Epithelial cell of proximal tubule (primary cell): Measurements from ENCODE around the gene AIG1. TPM values are rescaled to one million over a fixed set of nuclear protein-coding genes. Genes with fewer than 3 reads are reported as not detected.
"Not testable (repeated sequence)": the region's sequence is repeated elsewhere in the genome, so short reads cannot be mapped to it uniquely, and the experiment has no call there.

Experiments used
- DNase-seq: peaks from one replicate; pipeline ENCODE4 v3.0.0-alpha.2; 2011; ENCODE audit warnings: low read depth
- H3K4me3 ChIP-seq: 2 replicates; pipeline ENCODE4 v1.5.1; 2011; ENCODE audit warnings: low read depth, mild to moderate bottlenecking, low read length
- total RNA-seq: library from RNA; depleted of rRNA; stranded (reverse); fragments of >200 nt; gene quantifications from 2 replicates; pipeline ENCODE4 v1.2.3, GENCODE V29; 2015
- TF ChIP-seq, protein P1 (sequence below): conservative IDR thresholded peaks from 2 replicates; pipeline ENCODE4 v1.5.1; 2012; ENCODE audit warnings: low read depth, mild to moderate bottlenecking, low read length

AIG1 gene
- total RNA-seq, 1 donor from 2014 or later = 40.8 TPM

DNA sequence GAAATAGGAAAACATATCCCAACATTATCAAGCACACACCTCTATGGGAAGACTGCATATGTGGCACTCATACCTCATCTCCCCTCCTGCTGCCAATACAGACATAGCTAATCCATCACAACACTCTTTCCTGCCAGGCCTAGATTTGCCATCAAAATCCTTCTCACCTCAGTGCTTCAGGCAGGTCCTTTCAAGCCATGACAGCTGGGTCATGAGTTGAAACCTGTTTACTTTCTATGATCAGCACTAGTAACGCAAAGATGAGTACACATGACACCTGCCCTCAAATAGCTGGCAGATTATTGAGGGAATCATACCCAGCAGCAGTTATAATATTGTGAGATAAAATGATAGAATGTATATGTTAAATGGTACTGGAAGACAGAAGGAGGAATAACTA is 183.1 kb downstream of the AIG1 start:
- no peak for DNase-seq
- no peak overlapping the region for H3K4me3 ChIP-seq
- TF ChIP-seq, protein P1, sequence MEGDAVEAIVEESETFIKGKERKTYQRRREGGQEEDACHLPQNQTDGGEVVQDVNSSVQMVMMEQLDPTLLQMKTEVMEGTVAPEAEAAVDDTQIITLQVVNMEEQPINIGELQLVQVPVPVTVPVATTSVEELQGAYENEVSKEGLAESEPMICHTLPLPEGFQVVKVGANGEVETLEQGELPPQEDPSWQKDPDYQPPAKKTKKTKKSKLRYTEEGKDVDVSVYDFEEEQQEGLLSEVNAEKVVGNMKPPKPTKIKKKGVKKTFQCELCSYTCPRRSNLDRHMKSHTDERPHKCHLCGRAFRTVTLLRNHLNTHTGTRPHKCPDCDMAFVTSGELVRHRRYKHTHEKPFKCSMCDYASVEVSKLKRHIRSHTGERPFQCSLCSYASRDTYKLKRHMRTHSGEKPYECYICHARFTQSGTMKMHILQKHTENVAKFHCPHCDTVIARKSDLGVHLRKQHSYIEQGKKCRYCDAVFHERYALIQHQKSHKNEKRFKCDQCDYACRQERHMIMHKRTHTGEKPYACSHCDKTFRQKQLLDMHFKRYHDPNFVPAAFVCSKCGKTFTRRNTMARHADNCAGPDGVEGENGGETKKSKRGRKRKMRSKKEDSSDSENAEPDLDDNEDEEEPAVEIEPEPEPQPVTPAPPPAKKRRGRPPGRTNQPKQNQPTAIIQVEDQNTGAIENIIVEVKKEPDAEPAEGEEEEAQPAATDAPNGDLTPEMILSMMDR = no peak

DNA sequence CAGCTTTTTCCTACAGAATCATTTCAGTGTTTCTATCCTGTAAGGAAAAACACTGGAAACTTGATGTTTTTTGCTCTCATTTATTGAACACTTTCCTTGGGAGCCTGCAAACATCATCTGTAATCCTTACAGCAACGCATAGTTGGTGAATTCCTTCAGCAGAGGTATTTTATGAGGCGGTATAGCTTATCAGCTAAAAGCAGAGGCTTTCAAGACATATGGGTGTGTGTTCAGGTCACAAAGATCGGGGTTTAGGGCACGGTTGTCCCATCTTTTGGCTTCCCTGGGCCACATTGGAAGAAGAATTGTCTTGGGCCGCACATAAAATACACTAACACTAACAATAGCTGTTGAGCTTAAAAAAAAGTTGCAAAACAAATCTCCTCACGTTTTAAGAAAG is 185.0 kb downstream of the AIG1 start:
- DNase-seq = no peak
- TF ChIP-seq, protein P1 = no peak
- no peak overlapping the region for H3K4me3 ChIP-seq

DNA sequence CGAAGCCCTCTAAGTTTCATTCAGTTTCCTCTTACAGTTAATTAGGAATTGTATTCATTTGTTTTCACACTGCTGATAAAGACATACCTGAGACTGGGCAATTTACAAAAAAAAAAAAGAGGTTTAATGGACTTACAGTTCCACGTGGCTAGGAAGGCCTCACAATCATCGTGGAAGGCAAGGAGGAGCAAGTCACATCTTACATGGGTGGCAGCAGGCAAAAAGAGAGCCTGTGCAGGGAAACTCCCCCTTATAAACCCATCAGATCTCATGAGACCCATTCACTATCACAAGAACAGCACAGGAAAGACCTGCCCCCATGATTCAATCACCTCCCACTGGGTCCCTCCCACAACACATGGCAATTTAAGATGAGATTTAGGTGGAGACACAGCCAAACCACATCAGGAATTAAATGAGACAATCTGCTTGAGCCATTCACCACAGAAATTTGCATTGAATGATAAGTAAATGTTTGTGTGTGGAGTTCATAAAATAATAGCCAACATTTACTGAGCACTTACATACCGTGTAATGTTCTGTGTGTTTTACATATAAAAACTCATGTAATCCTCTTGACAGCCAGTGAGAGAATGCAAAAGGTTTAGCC is 185.6 kb downstream of the AIG1 start:
- DNase-seq, H3K4me3 ChIP-seq: not testable (repeated sequence)

DNA sequence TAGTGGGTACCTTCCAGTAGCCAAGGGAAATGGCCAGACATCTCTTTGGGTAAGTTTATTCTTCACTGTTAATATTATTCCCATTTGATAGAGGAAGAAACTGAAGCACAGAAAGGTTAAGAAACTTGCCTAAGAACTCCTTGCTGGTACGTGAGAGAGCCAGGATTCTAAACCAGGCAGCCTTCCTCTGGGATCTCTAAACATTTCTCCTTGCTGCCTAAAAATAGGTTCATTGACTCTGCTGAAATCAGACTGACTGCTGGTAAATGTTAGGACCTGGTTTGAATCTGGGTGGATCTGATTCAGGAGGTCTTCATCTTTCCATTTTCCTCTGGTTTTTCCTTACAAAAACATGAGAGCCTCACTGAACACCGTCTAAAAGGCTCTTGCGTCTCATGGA is 186.9 kb downstream of the AIG1 start:
- TF ChIP-seq, protein P1 = no peak
- no peak overlapping the region for H3K4me3 ChIP-seq
- no peak for DNase-seq

DNA sequence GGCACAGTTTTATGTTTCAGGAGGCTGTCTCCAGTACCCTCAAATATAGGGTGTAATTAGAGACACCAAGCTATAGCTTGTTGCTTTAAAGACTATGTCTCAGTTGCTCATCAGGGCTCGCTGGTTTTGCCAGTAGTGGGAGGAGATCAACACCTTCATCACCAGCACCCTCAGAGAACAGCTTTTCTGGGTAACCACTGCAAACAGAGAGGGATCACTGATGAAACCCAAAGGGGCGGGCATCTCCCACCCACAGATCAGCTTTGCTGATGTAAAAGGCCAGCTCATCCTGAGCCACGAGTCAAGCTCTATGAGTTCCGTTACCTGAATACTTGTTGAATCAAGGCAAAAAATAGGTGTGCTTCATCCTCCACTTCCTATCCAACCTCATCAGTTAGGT is 187.7 kb downstream of the AIG1 start:
- TF ChIP-seq, protein P1 = no peak
- DNase-seq = no peak
- H3K4me3 ChIP-seq = no peak overlapping the region

DNA sequence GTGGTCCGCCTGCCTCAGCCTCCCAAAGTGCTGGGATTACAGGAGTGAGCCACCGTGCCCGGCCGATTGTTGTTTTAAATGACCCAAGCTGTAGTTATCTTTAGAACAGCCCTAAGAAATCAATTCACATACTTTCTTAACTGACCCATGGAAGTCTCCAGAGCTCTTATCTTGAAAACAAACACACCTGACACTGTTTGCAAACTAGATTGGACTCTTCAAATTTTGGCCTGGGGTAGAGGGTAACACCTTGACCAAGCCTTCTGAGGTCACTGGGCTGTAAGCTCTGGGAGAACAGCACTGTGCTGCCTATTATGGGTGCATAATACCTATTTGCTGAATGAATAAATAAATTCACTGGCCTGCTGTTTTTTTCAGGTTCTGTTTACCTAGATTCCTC is 190.6 kb downstream of the AIG1 start:
- TF ChIP-seq, protein P1 = no peak
- no peak overlapping the region for H3K4me3 ChIP-seq
- no peak for DNase-seq

DNA sequence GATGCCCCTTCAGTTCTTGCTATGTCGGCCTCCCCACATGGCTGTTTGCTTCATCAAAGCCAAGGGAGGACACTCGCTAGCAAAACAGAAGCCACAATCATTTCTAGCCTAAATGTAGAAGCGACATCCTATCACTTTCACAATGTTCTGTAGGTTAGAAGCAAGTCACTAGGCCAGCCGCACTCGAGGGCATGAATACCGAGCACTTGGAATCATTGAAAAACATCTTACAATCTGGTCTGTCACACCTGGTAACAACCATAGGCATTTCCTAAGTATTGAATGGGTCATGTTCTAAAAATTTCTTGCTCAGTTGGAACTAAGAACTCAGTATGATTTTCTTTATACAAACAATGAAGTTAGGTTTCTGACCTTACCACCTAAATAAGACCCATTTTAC is 192.3 kb downstream of the AIG1 start:
- no peak for DNase-seq
- TF ChIP-seq, protein P1 = no peak
- H3K4me3 ChIP-seq = no peak overlapping the region
